ENCODE results near the gene SLC9A7. TPM values are rescaled to one million over a fixed set of nuclear protein-coding genes. Genes with fewer than 3 reads are reported as not detected.
A peak's percentile ranks its signal among the peaks of the same experiment; 100 is the strongest.

The SLC9A7 gene
- total RNA-seq (2021) (20.2 and 20.9 TPM in 2 replicates), Bru-seq, nascent RNA (percentile 61 among the genes with signal in this experiment), BruChase-seq, experiment 1, labeled RNA remaining after a 2-hour chase (percentile 56 among the genes with signal in this experiment), BruChase-seq, experiment 2, labeled RNA remaining after a 6-hour chase (percentile 62 among the genes with signal in this experiment)
- long read RNA-seq, full-length matches to known transcripts = 2 of 7 reads
- long read RNA-seq, partial matches to known transcripts = 1 of 7 reads
- long read RNA-seq, other reads (novel, unspliced or antisense) = 4 of 7 reads

GRCh38 chrX:46758956-46759644 is at the start of gene SLC9A7:
Gene SLC9A7, minus strand, starts transcription at chrX:46759118. Its CDS starts 89 bp downstream, at chrX:46759029.
- Histone ChIP-seq H2AFZ (peak within 1 kb of the TSS; percentile 69), H3K27me3 (ENCODE audit: insufficient read depth, low read depth) (no peaks in the 10 kb centered on the region), H3K79me2 (ENCODE audit: low read depth) (peaks cover 44% of the 10 kb centered on the region), H3K36me3 (ENCODE audit: low read depth) (no peaks in the 10 kb centered on the region), H3K4me3 (peak within 1 kb of the TSS; percentile 56), H3K4me1 (replicated peaks; ENCODE audit: insufficient read depth) (peaks cover 11% of the 10 kb centered on the region), H3F3A (ENCODE audit: insufficient read depth, low read depth) (no peaks in the 10 kb centered on the region), H4K20me1 (ENCODE audit: insufficient read depth) (no peaks in the 10 kb centered on the region), H3K27ac (peak within 1 kb of the TSS; percentile 66), H3K9me3 (ENCODE audit: insufficient read depth, low read depth) (no peaks in the 10 kb centered on the region), H3K4me2 (peak within 1 kb of the TSS; percentile 75), H3K9me2 (ENCODE audit: insufficient read depth) (no peaks in the 10 kb centered on the region)
- intact Hi-C loops (cut with micrococcal nuclease; ENCODE audit: unreplicated experiment) = loop anchor here (1.0 to 10.0 kb wide), 4 partner anchors 33 to 273 kb away; partner anchors contain the start of gene RP2
- CTCF ChIA-PET = interaction anchor here (1.0 kb wide), 1 partner anchor 37 kb away, joined by 4 read pairs; no protein-coding TSS in a partner anchor
- no peak for TF ChIP-seq EZH2 (IDR thresholded peaks at IDR 0.05; ENCODE audit: low read depth)
- TF ChIP-seq CTCF (conservative IDR thresholded peaks at IDR 0.05) = peak; percentile 71
- BruUV-seq (replicated peaks) = no TSS peak
- peak; percentile 54 to 76 for DNase-seq
- POLR2A ChIA-PET (ENCODE audit: unreplicated experiment) = no interaction called here

GRCh38 chrX:46805270-46805669 is 46.4 kb upstream of the SLC9A7 start:
- no peaks in the 10 kb centered on the region for H3K9me3 ChIP-seq (ENCODE audit: insufficient read depth, low read depth)
- H3K4me2 ChIP-seq = no peak overlapping the region
- CTCF ChIA-PET = no interaction called here
- no peaks in the 10 kb centered on the region for H3K4me1 ChIP-seq (replicated peaks; ENCODE audit: insufficient read depth)
- no peak overlapping the region for H2AFZ ChIP-seq
- BruUV-seq (replicated peaks) = no TSS peak
- POLR2A ChIA-PET (ENCODE audit: unreplicated experiment) = no interaction called here
- H3K79me2 ChIP-seq (ENCODE audit: low read depth) = no peaks in the 10 kb centered on the region
- intact Hi-C loops (cut with micrococcal nuclease; ENCODE audit: unreplicated experiment) = no loop called here
- no peak for DNase-seq
- H3K9me2 ChIP-seq (ENCODE audit: insufficient read depth) = no peaks in the 10 kb centered on the region
- H3F3A ChIP-seq (ENCODE audit: insufficient read depth, low read depth) = peaks cover 3% of the 10 kb centered on the region; the same call in 1 of the 2 replicates
- no peak overlapping the region for H3K4me3 ChIP-seq
- TF ChIP-seq CTCF (conservative IDR thresholded peaks at IDR 0.05) (no peak), EZH2 (IDR thresholded peaks at IDR 0.05; ENCODE audit: low read depth) (no peak)
- no peak overlapping the region for H3K27ac ChIP-seq
- H3K36me3 ChIP-seq (ENCODE audit: low read depth) = no peaks in the 10 kb centered on the region
- H3K27me3 ChIP-seq (ENCODE audit: insufficient read depth, low read depth) = no peaks in the 10 kb centered on the region
- H4K20me1 ChIP-seq (ENCODE audit: insufficient read depth) = no peaks in the 10 kb centered on the region

- no peak overlapping the region for H2AFZ ChIP-seq
- no peaks in the 10 kb centered on the region for H3K9me3 ChIP-seq (ENCODE audit: insufficient read depth, low read depth)
- no peaks in the 10 kb centered on the region for H3F3A ChIP-seq (ENCODE audit: insufficient read depth, low read depth)
- ChIA-PET POLR2A (ENCODE audit: unreplicated experiment) (no interaction called here), CTCF (no interaction called here)
- intact Hi-C loops (cut with micrococcal nuclease; ENCODE audit: unreplicated experiment) = no loop called here
- no TSS peak for BruUV-seq (replicated peaks)
- no peaks in the 10 kb centered on the region for H3K36me3 ChIP-seq (ENCODE audit: low read depth)
- no peak overlapping the region for H3K4me2 ChIP-seq
- no peak overlapping the region for H3K27ac ChIP-seq
- H3K9me2 ChIP-seq (ENCODE audit: insufficient read depth) = no peaks in the 10 kb centered on the region
- no peaks in the 10 kb centered on the region for H4K20me1 ChIP-seq (ENCODE audit: insufficient read depth)
- no peaks in the 10 kb centered on the region for H3K79me2 ChIP-seq (ENCODE audit: low read depth)
- H3K27me3 ChIP-seq (ENCODE audit: insufficient read depth, low read depth) = no peaks in the 10 kb centered on the region
- TF ChIP-seq EZH2 (IDR thresholded peaks at IDR 0.05; ENCODE audit: low read depth) (no peak), CTCF (conservative IDR thresholded peaks at IDR 0.05) (no peak)
- no peak overlapping the region for H3K4me3 ChIP-seq
- no peaks in the 10 kb centered on the region for H3K4me1 ChIP-seq (replicated peaks; ENCODE audit: insufficient read depth)
- DNase-seq = no peak
Measured at GRCh38 chrX:46803140-46803539, 44.2 kb upstream of the SLC9A7 start.
